Measurements from ENCODE around the gene SEPTIN11.

DNA sequence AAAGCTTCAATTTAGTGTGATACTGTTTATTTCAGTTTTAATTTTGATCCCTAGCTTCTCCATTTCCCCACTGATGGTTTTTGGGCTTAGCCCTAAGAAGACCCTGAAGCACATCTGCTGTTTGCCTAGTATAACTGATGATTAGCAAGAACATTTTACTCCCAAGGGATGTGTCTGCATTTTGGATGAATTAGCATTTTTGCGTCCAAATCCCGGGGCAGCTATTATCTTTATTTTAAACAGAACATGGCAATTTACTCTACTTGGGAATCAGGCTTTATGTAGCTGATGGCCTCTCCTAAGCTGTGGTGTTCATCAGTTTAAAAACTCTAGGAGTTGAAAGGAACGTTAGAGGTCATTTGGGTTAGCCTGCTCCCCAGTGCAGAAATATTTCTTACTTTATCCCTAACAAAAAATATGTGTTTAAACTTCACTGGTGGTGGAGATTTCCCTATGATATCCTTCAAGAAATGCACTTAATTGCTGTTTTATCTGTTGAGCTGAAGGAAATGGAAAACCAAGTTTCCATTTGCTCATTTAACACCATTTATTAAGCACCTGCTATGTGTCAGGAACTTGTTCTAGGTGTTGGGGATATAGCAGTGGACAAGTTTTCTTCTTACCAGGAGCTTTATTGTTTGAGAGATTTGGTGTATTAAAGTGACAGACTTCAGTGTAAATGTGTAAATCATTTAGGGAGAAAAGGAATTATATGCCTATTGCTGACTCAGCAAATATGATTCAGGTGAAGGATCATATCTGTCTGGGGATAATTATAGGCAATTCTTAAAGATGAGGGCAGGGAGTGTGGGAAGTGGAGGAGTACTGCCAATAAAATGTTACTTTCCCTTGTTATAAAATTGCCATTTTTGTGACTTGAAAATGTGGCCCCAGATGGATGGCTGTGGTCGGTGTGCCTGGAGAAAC is 3.4 kb downstream of the SEPTIN11 start:
- TF ChIP-seq, protein P1, sequence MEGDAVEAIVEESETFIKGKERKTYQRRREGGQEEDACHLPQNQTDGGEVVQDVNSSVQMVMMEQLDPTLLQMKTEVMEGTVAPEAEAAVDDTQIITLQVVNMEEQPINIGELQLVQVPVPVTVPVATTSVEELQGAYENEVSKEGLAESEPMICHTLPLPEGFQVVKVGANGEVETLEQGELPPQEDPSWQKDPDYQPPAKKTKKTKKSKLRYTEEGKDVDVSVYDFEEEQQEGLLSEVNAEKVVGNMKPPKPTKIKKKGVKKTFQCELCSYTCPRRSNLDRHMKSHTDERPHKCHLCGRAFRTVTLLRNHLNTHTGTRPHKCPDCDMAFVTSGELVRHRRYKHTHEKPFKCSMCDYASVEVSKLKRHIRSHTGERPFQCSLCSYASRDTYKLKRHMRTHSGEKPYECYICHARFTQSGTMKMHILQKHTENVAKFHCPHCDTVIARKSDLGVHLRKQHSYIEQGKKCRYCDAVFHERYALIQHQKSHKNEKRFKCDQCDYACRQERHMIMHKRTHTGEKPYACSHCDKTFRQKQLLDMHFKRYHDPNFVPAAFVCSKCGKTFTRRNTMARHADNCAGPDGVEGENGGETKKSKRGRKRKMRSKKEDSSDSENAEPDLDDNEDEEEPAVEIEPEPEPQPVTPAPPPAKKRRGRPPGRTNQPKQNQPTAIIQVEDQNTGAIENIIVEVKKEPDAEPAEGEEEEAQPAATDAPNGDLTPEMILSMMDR (tag by site-specific recombination; IDR thresholded peaks at IDR 0.05) = no peak
- TF ChIP-seq TRIM28 (IDR thresholded peaks at IDR 0.05; ENCODE audit: borderline replicate concordance, low read length) (no peak), ZNF792 (tag by site-specific recombination; IDR thresholded peaks at IDR 0.05) (no peak), REST (tag by site-specific recombination; IDR thresholded peaks at IDR 0.05) (no peak), ZBTB21 (tag by site-specific recombination; IDR thresholded peaks at IDR 0.05) (no peak), ZNF302 (tag by site-specific recombination; IDR thresholded peaks at IDR 0.05; ENCODE audit: low read depth) (no peak), TCF7L2 (IDR thresholded peaks at IDR 0.05; ENCODE audit: borderline replicate concordance, low read depth, low read length) (no peak), ZNF184 (tag by site-specific recombination; IDR thresholded peaks at IDR 0.05) (no peak), EGR2 (tag by site-specific recombination; IDR thresholded peaks at IDR 0.05; ENCODE audit: low read depth) (no peak), ZNF140 (tag by site-specific recombination; IDR thresholded peaks at IDR 0.05) (no peak), PRDM6 (tag by site-specific recombination; IDR thresholded peaks at IDR 0.05) (no peak)
